KG1 (cell line): Measurements from ENCODE around the gene SVBP.

Source experiments
- DNase-seq: peaks from one replicate; lab custom pipeline; 2025; lab: John Stamatoyannopoulos, UW

Gene SVBP

DNA sequence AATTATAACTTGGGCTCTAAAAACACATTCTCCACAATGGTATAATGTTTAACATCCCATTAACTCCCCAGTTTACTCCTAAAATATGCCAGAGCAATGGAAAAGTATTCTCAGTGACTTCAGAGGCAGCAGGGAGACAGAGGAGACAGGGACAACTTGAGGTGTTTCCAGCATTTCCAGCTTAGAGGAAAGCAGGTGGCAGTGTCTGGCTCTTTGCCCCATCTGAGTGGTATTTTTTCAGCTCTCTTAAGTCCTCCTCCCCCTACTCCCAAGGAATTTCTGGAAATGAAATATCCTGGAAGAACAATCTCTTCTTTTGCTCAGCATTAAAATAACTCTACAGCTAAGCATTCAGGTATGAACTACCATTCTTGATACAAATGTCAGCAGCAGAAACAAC, 11.0 kb downstream of the SVBP start:
- DNase-seq: no peak

DNA sequence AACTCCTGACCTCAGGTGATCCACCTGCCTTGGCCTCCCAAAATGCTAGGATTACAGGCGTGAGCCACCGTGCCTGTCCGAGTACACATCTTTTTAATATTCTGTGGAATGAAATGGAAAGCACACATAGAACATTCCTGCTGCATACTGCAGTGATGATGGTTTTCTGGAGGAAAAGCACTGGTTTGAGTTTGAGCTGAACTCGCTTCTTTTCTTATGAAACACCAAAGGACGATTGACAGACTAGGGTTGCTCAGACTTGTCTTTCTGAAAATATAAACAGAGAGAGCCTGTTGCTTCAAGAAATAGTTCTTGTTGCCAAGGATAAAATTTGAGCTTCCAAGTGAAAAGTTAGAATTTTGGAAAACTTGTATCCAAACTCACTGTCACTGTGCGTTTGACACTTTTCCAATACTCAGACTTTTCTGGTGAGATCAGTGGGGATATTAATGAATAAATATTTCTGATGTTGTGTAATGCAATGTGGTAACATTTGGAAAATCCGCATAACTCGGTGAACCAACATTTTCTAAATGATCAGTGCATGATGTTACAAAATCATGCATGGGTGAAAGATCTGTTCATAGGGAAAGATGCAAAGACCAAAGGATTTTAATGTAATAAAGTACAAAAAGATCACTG, 15.2 kb downstream of the SVBP start:
- DNase-seq: no peak

DNA sequence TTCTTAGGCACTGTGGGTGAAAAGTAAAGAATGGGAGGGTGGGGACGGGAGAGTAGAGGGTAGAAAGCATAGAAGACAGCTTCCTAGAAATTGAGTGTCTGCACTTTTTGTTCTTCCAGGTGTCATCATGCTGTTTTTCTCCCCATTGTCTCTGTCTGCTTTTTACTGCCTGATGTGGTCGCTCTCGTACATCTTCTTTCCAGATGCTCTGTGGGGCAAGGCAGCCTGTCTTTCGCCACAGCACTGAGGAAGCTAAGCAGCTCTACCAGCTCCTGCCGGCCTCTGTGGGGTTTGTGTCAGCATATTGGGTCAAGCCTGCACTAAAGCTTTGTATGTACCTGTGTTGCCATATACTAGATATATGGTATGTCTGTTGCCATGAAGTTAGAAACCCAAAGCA, 19.2 kb downstream of the SVBP start:
- DNase-seq: no peak

DNA sequence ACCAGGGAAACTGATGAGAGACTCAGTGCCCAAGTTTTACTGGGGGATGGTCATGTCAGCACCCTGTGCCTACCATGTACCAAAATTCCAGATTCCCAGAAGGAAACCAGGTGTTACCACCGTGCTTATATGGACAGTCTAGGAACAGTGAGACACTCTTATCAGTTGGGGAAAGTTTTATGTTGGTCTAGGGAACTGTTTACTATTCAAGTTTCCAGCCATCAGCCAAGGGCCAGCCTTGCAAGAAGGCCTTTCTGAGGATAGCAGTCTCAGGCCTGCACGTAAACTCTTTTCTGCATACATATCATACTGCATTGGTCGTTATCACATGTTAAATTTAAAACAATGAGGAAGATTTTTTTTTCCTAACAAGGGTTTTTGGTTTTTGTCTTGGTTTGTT, 19.8 kb downstream of the SVBP start:
- no peak for DNase-seq

DNA sequence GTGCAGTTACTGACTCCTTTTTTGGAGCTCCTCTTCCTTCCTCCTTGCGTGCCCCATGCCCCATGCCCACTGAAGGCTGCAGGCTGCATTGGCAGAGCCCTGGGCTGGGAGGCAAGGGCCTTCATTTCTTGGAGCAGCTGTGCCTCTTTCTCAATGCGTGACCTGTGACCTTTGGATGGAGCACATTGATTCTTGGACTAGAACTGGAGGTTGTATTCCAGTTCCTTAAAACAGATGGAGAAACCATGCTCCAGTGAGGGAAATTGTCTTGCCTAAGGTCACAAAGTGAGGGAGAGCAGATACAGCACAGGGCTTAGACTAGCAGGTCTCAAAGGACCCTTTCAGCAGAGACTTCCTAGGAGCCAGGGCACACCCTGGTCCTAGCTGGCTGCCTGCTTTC, 23.4 kb downstream of the SVBP start:
- no peak for DNase-seq

DNA sequence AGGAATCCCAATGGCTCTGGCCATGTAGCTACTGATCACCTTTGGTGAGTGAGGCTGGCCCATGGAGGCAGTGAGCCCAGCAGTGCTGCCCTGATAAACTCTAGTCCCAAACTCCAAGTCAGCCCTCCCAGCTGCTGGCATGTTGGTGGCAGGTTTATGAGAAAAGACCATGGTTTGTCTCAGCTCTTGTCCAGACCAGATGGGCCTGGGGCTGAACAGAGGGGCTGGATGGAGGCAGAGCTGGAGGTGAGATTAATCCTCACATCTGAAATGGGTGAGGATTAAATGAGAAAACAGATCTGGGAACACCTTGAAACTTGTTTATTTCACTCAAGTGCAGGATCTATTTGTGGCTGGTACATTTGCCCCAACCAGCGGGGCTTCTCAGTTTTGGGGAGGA, 29.2 kb downstream of the SVBP start:
- no peak for DNase-seq

DNA sequence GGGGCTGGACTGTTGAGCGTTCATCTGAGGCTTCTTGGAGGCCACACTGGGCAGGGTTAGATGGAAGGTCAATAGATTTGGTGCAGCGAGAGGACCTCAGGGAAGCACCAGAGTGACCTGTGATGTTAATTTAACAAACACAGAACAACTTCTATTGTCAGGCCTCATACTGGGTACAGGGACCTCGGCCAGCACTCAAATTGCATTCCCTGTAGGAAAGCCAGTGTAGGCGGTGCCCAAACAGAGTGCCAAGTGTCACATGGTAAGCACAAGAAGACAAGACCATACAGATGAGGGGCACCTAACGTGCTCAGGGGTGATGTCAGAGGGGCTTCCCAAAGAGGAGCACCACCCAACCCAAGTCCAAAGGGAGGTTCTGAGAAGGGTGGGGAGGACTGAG, 31.1 kb downstream of the SVBP start:
- no peak for DNase-seq

DNA sequence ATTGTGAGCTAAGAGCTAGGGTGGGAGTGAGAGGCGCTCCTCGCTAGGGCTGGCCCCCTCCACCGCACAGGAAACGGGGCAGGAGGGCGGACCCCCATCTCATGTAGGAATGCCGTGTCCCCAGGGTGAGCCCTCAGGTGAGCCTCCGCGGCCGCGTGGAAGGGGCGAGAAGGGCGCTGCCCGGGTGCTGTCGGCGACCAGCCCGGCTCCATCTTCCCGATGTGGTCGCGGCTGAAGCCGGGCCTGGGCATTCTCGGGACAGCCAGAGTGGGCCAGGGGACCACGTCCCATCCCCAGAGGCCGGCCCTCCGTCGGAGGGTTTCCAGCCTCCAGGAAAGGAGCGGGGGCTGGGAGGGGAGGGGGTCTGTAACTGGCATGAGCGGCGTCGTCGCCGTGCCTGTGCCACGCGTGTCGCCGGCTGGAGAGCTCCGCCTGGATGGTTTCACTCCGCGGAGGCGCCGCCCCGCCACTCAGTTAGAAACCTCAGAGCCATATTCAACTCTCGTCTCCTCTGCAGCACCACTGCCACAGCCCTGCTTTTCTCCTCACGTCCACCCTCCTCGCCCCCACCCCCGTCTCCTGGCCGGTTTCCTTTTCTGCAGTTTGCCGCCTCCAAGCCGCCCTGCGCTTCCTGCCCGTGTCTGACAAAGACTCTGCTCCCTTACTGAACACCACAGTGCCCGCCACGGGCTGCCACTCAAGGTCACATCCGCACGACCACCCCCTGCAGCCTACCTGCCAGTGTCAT, 32.1 kb downstream of the SVBP start, which contains the start of gene TMEM269:
Gene TMEM269 (plus strand): TSS at position 46 of the 748 bp plus-strand sequence. CDS start 4,903 bp downstream, outside the sequence.
- no peak for DNase-seq

DNA sequence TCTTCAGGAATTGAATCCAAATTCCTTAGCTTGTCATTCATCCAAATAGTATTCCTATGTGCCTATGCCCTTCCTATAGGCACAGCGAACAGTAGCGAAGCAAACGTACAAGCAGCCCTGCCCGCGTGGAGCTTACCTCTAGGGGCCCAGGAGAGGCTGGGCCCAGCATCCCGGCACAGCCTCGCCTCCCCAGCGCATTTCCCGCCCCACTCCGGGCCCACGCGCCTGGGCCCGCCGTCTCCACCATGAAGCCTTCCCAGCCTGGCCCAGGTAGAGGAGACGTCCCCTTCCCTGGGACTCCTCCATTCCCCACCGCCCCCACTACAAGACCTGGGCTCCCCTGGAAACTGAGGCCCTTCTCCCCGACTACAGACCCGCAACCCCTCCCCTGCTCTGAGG, 32.7 kb downstream of the SVBP start:
- no peak for DNase-seq

DNA sequence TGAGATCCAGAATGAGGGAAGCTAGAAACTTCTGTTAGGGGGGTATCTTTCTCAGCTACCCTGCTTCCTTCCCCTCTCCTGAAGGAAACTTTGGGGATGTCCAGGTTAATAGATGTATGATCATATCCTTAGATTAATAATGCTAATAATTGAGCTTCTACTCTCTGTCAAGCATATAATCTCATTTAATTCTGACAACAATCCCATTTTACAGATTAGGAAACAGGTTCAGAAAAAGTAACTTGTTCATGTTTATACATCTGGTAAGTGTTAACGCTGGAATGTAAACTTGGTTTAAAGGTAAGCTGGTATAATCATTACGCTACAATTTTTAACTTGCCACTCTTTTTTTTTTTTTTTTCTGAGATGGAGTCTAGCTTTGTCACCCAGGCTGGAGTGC, 34.1 kb downstream of the SVBP start:
- no peak for DNase-seq

DNA sequence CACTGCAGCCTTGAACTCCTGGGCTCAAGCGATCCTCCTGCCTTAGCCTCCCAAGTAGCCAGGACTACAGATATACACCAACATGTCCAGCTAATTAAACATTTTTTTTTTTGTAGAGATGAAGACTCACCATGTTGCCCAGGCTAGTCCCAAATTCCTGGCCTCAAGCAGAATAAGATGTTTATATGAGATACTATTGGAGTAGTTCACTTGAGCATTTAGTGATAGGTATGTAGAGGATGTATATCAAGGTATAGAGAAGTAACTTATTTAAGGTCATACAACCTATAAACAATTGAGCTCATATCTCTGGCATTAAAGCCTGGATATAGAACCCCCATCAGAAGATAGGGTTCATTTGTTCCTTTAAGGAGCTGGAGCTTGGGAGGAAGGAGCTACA, 37.0 kb downstream of the SVBP start:
- no peak for DNase-seq

DNA sequence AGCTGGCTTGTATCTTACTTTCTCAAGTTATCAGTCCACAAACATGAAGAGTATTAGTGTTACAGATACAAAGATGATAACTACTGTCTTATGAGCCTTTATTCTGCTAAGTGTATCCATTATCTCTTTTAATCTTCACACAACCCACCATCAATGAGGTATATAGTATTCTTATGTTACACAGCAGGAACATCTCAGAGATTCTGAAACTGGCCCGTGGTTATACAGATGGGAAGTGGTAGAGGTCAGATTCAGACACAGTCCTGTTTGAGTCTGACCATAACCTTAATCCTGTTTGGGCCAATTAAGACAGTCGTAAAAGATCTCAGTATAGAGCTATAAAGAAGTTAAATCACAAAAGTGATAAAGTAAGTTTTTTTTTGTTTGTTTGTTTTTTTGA, 37.5 kb downstream of the SVBP start:
- DNase-seq: no peak

DNA sequence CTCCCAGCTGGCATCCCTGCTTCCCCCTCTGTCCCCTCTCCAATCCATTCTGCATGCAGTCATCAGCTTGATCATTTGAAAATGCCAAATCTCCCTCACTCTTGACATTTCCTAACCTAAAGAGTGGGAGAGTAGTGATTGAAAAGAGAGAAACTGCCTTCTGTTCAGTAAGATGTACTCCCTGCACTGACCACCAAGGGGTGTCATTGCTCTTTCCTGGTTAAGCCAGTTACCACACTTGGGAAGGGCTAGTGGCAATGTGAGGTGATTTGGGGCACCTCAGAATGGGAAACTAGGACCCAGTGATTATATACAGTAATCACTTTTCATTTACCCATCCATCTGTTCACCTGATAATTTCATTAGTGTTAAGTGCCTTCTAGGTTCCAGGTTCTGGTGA, 39.3 kb downstream of the SVBP start:
- DNase-seq: no peak

DNA sequence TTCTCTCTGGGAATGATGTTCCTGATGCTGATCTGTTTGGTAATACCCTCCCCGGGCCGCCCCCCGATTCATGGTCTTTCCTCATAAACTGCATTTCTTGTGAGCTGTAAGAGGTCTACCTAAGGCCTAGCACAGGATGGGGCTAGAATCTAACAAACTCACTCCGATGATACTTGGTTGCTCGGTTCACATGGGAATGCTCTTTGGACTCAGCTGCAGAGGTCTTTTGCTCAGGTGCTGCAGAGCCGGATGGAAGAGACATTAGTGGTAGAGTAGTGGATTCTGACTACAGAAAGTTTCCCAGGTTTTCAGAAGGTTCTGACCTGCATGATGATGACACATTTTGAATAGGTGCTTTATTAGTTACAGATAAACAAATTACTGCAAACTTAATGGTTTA, 40.7 kb downstream of the SVBP start:
- no peak for DNase-seq

DNA sequence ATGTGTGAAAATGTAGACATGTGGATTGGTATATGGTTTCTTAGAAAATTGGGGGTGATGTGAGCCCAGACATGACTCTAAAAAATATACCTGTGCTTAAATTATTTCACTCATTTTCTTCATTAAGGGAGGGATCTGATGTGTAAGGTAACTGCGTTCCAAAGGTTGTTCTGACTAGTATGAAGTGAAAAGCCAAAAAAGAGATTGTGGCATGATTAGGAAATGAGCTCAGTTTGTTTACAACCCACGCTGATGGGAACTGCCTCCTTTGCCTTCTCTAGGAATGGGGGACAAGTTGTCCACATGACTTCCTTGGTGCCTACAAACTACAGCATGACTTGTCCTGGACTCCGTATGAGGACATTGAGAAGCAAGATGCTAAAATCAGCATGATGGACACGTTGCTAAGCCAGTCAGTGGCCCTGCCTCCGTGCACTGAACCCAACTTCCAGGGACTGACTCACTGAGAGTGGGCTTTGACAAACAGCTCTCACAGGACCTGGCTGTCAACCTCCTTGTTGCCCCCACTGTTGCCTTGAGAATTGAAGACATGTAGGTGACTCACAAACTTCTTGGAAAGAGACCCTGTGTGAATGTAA, 42.2 kb downstream of the SVBP start:
- DNase-seq: no peak

DNA sequence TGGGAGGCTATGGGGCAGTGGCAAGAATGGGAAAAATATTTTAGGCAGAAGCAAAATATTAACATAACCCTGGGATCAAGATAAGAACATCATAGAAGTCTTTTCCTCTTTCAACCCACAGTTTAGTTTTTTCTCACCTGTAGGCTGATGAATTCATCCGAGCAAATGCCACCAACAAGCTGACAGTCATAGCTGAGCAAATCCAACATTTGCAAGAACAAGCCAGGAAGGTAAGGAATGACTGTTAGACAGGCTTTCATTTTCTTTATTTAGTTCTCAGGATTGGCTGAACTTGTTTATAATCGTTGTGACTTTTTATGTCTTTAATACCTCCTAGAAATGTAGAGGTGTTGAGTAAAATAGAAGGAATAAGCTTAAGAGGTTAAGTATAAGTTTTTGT, 43.8 kb downstream of the SVBP start:
- DNase-seq: no peak

DNA sequence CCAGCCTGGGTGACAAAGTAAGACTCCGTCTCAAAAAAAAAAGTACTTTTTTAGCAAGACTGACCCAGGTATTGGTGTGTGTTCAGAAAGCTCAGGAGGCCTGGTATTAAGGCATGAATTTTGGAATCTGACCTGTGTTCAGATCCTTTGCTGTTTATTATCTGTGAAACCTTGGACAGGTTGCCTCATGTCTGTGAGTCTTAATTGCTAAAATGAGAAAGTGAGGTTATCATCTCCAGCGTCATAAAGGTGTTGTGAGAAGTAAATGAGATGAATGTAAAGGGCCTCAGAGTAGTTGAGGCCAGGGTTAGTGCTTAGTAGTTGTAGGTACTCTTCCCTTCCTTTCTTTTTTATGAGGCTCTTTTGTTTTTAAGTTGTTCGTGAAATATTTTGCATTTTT, 47.4 kb downstream of the SVBP start:
- DNase-seq: no peak

DNA sequence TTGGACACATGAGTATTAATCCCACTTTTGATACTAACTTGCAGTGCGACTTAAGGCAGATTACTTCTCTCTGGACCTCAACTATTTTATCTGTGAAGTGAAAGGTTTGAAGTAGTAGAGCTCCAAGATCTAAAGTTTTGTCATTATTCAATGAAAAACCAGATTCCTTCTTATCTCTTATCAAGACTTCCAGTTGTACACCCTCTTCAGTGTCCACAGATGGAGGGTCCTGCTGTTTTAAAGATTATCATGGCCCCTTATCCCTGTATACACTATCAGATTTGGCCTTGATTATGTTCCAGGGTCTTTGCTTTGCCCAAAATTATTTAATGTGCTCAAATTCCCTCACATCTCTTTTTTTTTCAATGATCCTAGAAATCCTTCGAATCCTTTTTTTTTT, 49.0 kb downstream of the SVBP start:
- no peak for DNase-seq

DNA sequence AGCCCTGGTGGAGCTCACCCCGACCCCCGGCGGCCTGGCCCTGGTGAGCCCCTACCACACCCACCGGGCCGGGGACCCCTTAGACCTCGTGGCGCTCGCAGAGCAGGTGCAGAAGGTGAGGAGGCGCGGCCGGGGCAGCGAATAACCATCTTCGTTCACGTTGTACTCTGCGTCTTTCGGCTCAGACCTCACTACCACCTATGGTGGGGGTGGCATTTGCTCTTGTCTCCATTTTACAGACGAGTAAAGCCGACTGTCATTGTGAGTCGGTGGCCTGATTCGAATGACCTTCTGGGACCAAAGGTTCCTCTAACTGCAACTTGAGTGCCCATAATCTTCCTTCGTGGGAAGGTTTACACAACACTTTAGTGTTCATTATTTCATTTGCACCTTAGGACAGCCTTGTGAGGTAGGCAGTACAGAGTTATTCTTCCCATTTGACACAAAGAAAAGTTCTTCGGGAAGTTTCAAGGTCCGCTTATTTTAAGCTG, 49.6 kb downstream of the SVBP start:
- no peak for DNase-seq

DNA sequence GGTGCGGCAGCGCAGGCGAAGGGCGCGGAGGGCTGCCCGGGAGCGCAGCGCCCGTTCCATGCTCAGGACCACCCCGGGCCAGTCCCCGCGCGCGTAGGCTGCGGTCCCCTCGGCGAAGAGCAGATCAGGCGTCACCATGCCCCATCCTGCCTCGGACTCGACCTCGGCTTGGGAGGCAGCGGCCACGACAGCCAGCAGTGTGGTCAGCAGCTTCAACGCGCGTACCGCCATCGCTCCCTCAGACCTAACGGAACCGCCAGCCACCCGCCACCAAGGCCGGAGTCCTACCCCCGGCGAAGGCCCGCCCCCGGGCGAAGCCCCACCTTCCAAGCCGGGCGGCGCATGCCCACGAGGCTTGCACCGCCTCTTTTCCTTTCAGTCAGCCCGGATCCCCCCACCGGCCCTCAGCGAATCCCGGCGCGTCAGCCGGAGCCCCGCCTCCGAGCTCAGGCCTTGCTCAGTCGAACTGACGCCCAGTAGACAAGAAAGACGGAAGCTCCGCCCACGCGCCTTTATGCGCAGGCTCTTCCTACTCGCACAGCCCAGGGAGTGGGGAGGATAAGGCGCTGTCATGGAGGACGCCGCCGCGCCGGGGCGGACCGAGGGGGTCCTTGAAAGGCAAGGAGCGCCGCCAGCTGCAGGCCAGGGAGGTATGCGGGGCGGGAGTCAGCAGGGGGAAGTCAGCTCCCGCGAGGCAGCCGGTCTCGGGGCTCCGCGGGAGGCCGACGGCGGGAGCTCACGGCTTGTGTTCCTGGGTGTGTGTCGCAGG, 50.3 kb downstream of the SVBP start, which contains the start of the genes C1orf50 and P3H1:
Gene C1orf50 (plus strand): TSS at position 509 of the 769 bp plus-strand sequence. CDS start 63 bp downstream, at position 572.
Gene P3H1 (minus strand): TSS at position 288 of the 769 bp plus-strand sequence. CDS start 57 bp downstream, at position 231.
- DNase-seq: peak; percentile 99

DNA sequence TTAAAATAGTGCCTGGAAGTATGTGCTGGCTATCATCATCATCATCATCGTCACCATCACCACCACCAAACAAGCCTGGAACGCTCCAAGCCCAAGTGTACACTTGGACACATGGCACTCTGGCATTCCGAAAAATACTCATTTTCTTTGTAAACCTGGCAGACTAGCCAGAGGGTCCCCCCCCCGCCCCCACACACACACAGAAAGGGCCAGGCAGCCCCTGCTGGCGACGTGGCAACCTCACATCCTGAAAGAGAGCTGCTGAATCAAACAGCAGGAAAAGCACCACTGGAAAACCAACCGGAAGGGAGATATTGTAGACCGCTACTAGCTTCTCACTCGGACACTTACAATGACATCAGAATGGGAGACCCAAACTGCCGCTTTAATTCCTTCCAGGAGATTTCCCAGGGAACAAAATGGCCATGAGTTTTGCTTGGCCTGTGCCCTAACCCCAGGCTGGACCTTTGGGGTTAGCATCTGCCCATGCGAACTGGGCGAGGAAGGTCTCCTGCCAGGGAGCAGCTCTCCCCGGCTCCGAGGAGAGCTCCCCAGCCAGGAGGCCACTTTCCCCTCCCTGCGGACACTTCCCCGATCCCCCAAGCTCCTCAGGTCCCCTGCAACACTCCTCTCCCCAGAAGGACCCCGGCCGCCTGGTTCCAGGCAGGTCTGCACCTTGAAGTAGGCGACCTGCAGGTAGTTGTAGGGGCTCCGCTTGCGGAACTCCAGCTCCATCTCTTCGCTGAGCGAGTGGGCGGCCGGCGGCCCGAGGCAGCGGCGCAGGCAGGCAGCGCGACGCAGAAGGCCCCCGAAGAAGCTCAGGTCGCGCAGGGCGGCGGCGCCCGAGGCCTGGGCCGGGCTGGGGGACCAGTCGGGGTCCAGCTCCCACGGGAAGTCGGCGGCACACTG, 51.1 kb downstream of the SVBP start:
- peak; percentile 12 for DNase-seq
